ENCODE data around the gene ELAVL1. TPM values are rescaled to one million over a fixed set of nuclear protein-coding genes. Genes with fewer than 3 reads are reported as not detected.
A peak's percentile ranks its signal among the peaks of the same experiment; 100 is the strongest.

The ELAVL1 gene
- total RNA-seq, 2 experiments from 2014 or later = 161 to 164 TPM

- intact Hi-C loops (cut with micrococcal nuclease) = no loop called here
- no peaks in the 10 kb centered on the region for H3K9me3 Mint-ChIP-seq
- ChIA-PET CTCF (no interaction called here), POLR2A (interaction anchor here (0.6 to 1.2 kb wide), 4 partner anchors 9 to 29 kb away, joined by 3 to 4 read pairs (median 3); partner anchors contain the start of genes MAP2K7 and TIMM44)
- TF ChIP-seq CTCF (IDR thresholded peaks at IDR 0.05) = no peak
- ATAC-seq = no peak
- H3K27me3 Mint-ChIP-seq = peaks cover 20% of the 10 kb centered on the region
- peak within 1 kb of the TSS; percentile 53 for H3K4me3 Mint-ChIP-seq
- peaks cover 20% of the 10 kb centered on the region for H3K4me1 Mint-ChIP-seq (ENCODE audit: low read depth)
- peaks cover 19% of the 10 kb centered on the region for H3K36me3 Mint-ChIP-seq (ENCODE audit: low read depth)
- H3K27ac Mint-ChIP-seq = no peak within 1 kb of the TSS
- DNase-seq = no peak
Observed at GRCh38 chr19:7914598-7915045, 90.8 kb downstream of the ELAVL1 start, which contains the start of gene TGFBR3L. Gene TGFBR3L (plus strand): TSS chr19:7914830.

GRCh38 chr19:7914099-7914498, 91.3 kb downstream of the ELAVL1 start:
- DNase-seq (no peak), ATAC-seq (no peak)
- POLR2A ChIA-PET = interaction anchor here (1.0 to 1.2 kb wide), 2 partner anchors 10 to 18 kb away, joined by 3 read pairs; partner anchors contain the start of gene MAP2K7
- H3K27ac Mint-ChIP-seq = no peak overlapping the region
- H3K27me3 Mint-ChIP-seq = peaks cover 19% of the 10 kb centered on the region
- no peaks in the 10 kb centered on the region for H3K9me3 Mint-ChIP-seq
- H3K36me3 Mint-ChIP-seq (ENCODE audit: low read depth) = peaks cover 19% of the 10 kb centered on the region
- CTCF ChIA-PET = no interaction called here
- H3K4me3 Mint-ChIP-seq = no peak overlapping the region
- H3K4me1 Mint-ChIP-seq (ENCODE audit: low read depth) = peaks cover 17% of the 10 kb centered on the region
- TF ChIP-seq CTCF (IDR thresholded peaks at IDR 0.05) = no peak
- intact Hi-C loops (cut with micrococcal nuclease) = no loop called here

DNA sequence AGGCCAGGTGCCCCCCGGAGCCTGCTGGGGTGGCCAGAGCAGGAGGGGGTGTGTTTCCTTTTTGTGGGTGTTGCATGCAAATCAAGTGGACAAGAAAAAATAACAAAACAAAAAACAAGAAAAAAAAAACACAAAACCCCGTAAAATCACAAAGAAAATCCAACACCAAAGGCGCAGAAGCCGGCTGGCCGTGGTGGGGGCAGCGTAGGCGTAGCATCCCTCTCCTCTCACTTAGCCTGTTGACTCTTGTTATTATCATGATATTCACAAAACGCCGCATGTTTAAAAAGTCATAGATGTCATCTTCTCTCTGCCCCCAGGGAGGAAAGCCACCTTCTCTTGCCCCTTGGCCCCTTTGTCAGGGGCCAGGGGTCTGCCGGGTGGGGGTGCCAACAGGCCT, 91.8 kb downstream of the ELAVL1 start:
- intact Hi-C loops (cut with micrococcal nuclease) = no loop called here
- CTCF ChIA-PET = no interaction called here
- POLR2A ChIA-PET = interaction anchor here (0.5 kb wide), 1 partner anchor 308 kb away, joined by 3 read pairs; no protein-coding TSS in a partner anchor
- no peaks in the 10 kb centered on the region for H3K9me3 Mint-ChIP-seq
- ATAC-seq = no peak
- H3K27ac Mint-ChIP-seq = no peak overlapping the region
- H3K27me3 Mint-ChIP-seq = peaks cover 19% of the 10 kb centered on the region
- peaks cover 19% of the 10 kb centered on the region for H3K36me3 Mint-ChIP-seq (ENCODE audit: low read depth)
- H3K4me3 Mint-ChIP-seq = no peak overlapping the region
- no peak for DNase-seq
- peaks cover 17% of the 10 kb centered on the region for H3K4me1 Mint-ChIP-seq (ENCODE audit: low read depth)
- TF ChIP-seq CTCF (IDR thresholded peaks at IDR 0.05) = no peak

- H3K9me3 Mint-ChIP-seq = no peaks in the 10 kb centered on the region
- CTCF ChIA-PET = no interaction called here
- TF ChIP-seq CTCF (IDR thresholded peaks at IDR 0.05) = no peak
- POLR2A ChIA-PET = interaction anchor here (0.5 kb wide), 1 partner anchor 307 kb away, joined by 3 read pairs; no protein-coding TSS in a partner anchor
- no peak for DNase-seq
- H3K4me1 Mint-ChIP-seq (ENCODE audit: low read depth) = peaks cover 16% of the 10 kb centered on the region
- peaks cover 19% of the 10 kb centered on the region for H3K36me3 Mint-ChIP-seq (ENCODE audit: low read depth)
- no peak for ATAC-seq
- peaks cover 14% of the 10 kb centered on the region for H3K27me3 Mint-ChIP-seq
- no peak overlapping the region for H3K4me3 Mint-ChIP-seq
- H3K27ac Mint-ChIP-seq = no peak overlapping the region
- intact Hi-C loops (cut with micrococcal nuclease) = no loop called here
Observed at GRCh38 chr19:7912697-7913564, 92.5 kb downstream of the ELAVL1 start.

GRCh38 chr19:7912144-7912696, 93.2 kb downstream of the ELAVL1 start:
- no peak overlapping the region for H3K4me3 Mint-ChIP-seq
- no peaks in the 10 kb centered on the region for H3K9me3 Mint-ChIP-seq
- no peak for DNase-seq
- POLR2A ChIA-PET = interaction anchor here (0.5 kb wide), 1 partner anchor 54 kb away, joined by 3 read pairs; no protein-coding TSS in a partner anchor
- H3K27me3 Mint-ChIP-seq = peaks cover 12% of the 10 kb centered on the region
- intact Hi-C loops (cut with micrococcal nuclease) = no loop called here
- ATAC-seq = no peak
- H3K4me1 Mint-ChIP-seq (ENCODE audit: low read depth) = peaks cover 11% of the 10 kb centered on the region
- no peak overlapping the region for H3K27ac Mint-ChIP-seq
- CTCF ChIA-PET = no interaction called here
- peaks cover 19% of the 10 kb centered on the region for H3K36me3 Mint-ChIP-seq (ENCODE audit: low read depth)
- no peak for TF ChIP-seq CTCF (IDR thresholded peaks at IDR 0.05)
